Measurements from ENCODE around the gene NCAM2.

Gene NCAM2

DNA sequence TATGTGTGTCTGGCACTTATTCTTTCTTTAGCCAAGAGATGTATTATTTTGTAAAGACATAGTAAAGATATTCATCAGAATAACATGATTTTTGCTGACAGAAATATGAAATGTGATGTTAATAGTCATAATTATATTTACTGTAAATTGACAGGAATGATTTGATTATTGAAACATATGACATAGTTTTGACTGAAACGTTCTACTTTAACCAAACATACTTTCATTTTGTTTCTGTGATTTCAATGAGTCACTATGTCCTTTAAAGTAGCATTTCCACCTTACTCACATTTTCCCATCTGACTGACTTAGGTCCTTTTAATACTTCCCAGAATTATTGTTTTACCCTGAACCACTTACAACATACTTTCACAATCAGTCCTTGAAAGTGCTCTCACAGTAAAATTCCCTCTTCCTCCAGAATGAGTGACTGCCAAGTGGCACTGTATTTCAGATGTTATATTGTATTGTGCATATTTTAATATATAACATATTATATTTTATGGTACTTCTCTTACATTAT lies 437.9 kb downstream of the NCAM2 start:
- Histone ChIP-seq H3K4me1 (ENCODE audit: insufficient read depth, low read length, severe bottlenecking) (no peaks in the 10 kb centered on the region), H3K9ac (ENCODE audit: low read length) (no peak overlapping the region), H3K4me3 (ENCODE audit: low read depth, low read length, poor library complexity, severe bottlenecking) (no peak overlapping the region), H3K9me2 (ENCODE audit: low read depth, low read length) (no peaks in the 10 kb centered on the region), H3K79me2 (ENCODE audit: insufficient read depth, low read length) (no peaks in the 10 kb centered on the region), H4K20me1 (ENCODE audit: insufficient read depth, low read length) (no peaks in the 10 kb centered on the region), H3K27ac (ENCODE audit: low read depth, low read length, poor library complexity, severe bottlenecking) (no peak overlapping the region), H2AFZ (ENCODE audit: low read length) (no peak overlapping the region), H3K4me2 (ENCODE audit: low read length) (no peak overlapping the region), H3K27me3 (ENCODE audit: insufficient read depth, low read length) (no peaks in the 10 kb centered on the region), H3K36me3 (ENCODE audit: insufficient read depth, low read length) (no peaks in the 10 kb centered on the region), H3K9me3 (ENCODE audit: low read length) (no peaks in the 10 kb centered on the region), H3F3A (ENCODE audit: insufficient read depth, low read length) (no peaks in the 10 kb centered on the region)
- no peak for TF ChIP-seq EZH2 (IDR thresholded peaks at IDR 0.05; ENCODE audit: borderline replicate concordance, low read length)
- TF ChIP-seq, protein P1, sequence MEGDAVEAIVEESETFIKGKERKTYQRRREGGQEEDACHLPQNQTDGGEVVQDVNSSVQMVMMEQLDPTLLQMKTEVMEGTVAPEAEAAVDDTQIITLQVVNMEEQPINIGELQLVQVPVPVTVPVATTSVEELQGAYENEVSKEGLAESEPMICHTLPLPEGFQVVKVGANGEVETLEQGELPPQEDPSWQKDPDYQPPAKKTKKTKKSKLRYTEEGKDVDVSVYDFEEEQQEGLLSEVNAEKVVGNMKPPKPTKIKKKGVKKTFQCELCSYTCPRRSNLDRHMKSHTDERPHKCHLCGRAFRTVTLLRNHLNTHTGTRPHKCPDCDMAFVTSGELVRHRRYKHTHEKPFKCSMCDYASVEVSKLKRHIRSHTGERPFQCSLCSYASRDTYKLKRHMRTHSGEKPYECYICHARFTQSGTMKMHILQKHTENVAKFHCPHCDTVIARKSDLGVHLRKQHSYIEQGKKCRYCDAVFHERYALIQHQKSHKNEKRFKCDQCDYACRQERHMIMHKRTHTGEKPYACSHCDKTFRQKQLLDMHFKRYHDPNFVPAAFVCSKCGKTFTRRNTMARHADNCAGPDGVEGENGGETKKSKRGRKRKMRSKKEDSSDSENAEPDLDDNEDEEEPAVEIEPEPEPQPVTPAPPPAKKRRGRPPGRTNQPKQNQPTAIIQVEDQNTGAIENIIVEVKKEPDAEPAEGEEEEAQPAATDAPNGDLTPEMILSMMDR (IDR thresholded peaks at IDR 0.05; ENCODE audit: low read length) = no peak

DNA sequence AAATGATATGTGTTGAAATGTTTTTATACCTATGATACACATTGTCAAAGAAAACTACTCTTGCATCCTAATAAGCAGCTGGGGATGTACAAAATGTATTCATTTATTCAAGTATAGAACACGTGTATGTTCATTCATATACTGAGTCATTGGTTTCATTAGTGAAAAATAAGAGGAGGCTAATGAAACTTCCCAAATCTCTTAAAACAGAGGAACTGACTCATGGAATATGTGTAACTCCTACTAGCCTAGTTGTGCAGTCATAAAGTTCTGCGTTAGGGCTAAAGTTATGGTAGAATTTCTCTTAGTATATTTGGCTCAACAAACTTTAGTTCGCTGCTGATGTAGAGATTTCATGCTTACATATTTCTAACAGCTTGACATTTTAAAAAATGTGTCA lies 441.6 kb downstream of the NCAM2 start:
- H3K9me3 ChIP-seq (ENCODE audit: low read length) = no peaks in the 10 kb centered on the region
- H3K27ac ChIP-seq (ENCODE audit: low read depth, low read length, poor library complexity, severe bottlenecking) = no peak overlapping the region
- H3K9me2 ChIP-seq (ENCODE audit: low read depth, low read length) = no peaks in the 10 kb centered on the region
- H3K4me3 ChIP-seq (ENCODE audit: low read depth, low read length, poor library complexity, severe bottlenecking) = no peak overlapping the region
- TF ChIP-seq, protein P1 (IDR thresholded peaks at IDR 0.05; ENCODE audit: low read length) = no peak
- no peak for TF ChIP-seq EZH2 (IDR thresholded peaks at IDR 0.05; ENCODE audit: borderline replicate concordance, low read length)
- no peaks in the 10 kb centered on the region for H4K20me1 ChIP-seq (ENCODE audit: insufficient read depth, low read length)
- no peaks in the 10 kb centered on the region for H3K79me2 ChIP-seq (ENCODE audit: insufficient read depth, low read length)
- H2AFZ ChIP-seq (ENCODE audit: low read length) = no peak overlapping the region
- H3K27me3 ChIP-seq (ENCODE audit: insufficient read depth, low read length) = no peaks in the 10 kb centered on the region
- H3K4me1 ChIP-seq (ENCODE audit: insufficient read depth, low read length, severe bottlenecking) = no peaks in the 10 kb centered on the region
- no peaks in the 10 kb centered on the region for H3K36me3 ChIP-seq (ENCODE audit: insufficient read depth, low read length)
- no peak overlapping the region for H3K4me2 ChIP-seq (ENCODE audit: low read length)
- H3F3A ChIP-seq (ENCODE audit: insufficient read depth, low read length) = no peaks in the 10 kb centered on the region
- H3K9ac ChIP-seq (ENCODE audit: low read length) = no peak overlapping the region

DNA sequence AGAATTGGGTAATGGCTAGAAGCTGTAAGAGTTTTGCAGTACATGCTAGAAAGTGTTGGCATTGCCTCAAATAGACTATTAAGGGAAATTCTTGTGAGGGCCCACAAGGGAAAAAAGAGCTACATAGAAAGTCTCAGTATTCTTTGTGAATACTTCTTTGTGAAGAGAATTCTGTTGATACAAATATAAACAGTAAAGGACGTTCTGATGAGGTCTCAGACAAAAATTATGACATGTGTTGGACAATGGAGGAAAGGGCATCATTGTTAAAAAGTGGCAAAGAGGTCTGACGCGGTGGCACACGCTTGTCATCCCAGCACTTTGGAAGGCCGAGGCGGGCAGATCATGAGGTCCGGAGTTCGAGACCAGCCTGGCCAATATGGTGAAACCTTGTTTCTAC lies 458.9 kb downstream of the NCAM2 start:
- H3K9ac ChIP-seq (ENCODE audit: low read length) = no peak overlapping the region
- no peak for TF ChIP-seq EZH2 (IDR thresholded peaks at IDR 0.05; ENCODE audit: borderline replicate concordance, low read length)
- TF ChIP-seq, protein P1 (IDR thresholded peaks at IDR 0.05; ENCODE audit: low read length) = no peak
- no peaks in the 10 kb centered on the region for H3F3A ChIP-seq (ENCODE audit: insufficient read depth, low read length)
- H3K9me3 ChIP-seq (ENCODE audit: low read length) = no peaks in the 10 kb centered on the region
- H3K4me1 ChIP-seq (ENCODE audit: insufficient read depth, low read length, severe bottlenecking) = no peaks in the 10 kb centered on the region
- no peaks in the 10 kb centered on the region for H3K27me3 ChIP-seq (ENCODE audit: insufficient read depth, low read length)
- no peaks in the 10 kb centered on the region for H3K9me2 ChIP-seq (ENCODE audit: low read depth, low read length)
- no peaks in the 10 kb centered on the region for H3K36me3 ChIP-seq (ENCODE audit: insufficient read depth, low read length)
- H4K20me1 ChIP-seq (ENCODE audit: insufficient read depth, low read length) = no peaks in the 10 kb centered on the region
- H2AFZ ChIP-seq (ENCODE audit: low read length) = no peak overlapping the region
- no peak overlapping the region for H3K4me2 ChIP-seq (ENCODE audit: low read length)
- H3K79me2 ChIP-seq (ENCODE audit: insufficient read depth, low read length) = no peaks in the 10 kb centered on the region
- no peak overlapping the region for H3K27ac ChIP-seq (ENCODE audit: low read depth, low read length, poor library complexity, severe bottlenecking)
- no peak overlapping the region for H3K4me3 ChIP-seq (ENCODE audit: low read depth, low read length, poor library complexity, severe bottlenecking)

All from OCI-LY1 (cell line).